K562 (cell line): ENCODE data around the gene PMIS2. TPM values are rescaled to one million over a fixed set of nuclear protein-coding genes. Genes with fewer than 3 reads are reported as not detected.

Source experiments
- ATAC-seq: fragments of 200-7000 bp; cut with Tn5 transposase; 3 replicates; pipeline ENCODE4 v1.9.1; 2020; ENCODE audit warnings: moderate library complexity
- BruUV-seq: library from RNA; stranded (reverse); fragments of 400-500 nt; replicated peaks from 2 replicates; lab custom pipeline; 2021; lab: Mats Ljungman, UMichigan
- CTCF ChIA-PET: fragments of 300-600 bp; formaldehyde crosslinking; extraction: SDS; loops from one replicate; lab custom pipeline; 2021; ENCODE audit warnings: low intra/inter-chr PET ratio; lab: Yijun Ruan, JAX
- POLR2A ChIA-PET: fragments of 300-600, 350-650 bp; sonication (Branson Sonifier 250); formaldehyde crosslinking; extraction: SDS; loops from one replicate; lab custom pipeline; 2021; ENCODE audit warnings: antibody characterized with exemption, inconsistent platforms; lab: Yijun Ruan, JAX
- DNase-seq, 4 experiments: peaks; one replicate each; pipeline versions ENCODE4 v3.0.0 to v3.0.0-alpha.2; 2011 to 2018; ENCODE audit warnings: low spot score in 3 of 4, mixed read lengths in 3 of 4; ENCODE audit errors: extremely low read depth in 1 of 4
- FAIRE-seq: peaks from 2 replicates; lab custom pipeline; 2011; peaks lifted over from hg19 to GRCh38; lab: Jason Lieb, UNC
- H2AFZ ChIP-seq: 2 replicates; pipeline ENCODE4 v1.6.0; 2011; ENCODE audit warnings: low read depth, low read length, control low read depth, inconsistent platforms
- H3K27ac ChIP-seq: fragments of 200-600 bp; 3 replicates; pipeline ENCODE4 v1.8.0; 2011; ENCODE audit warnings: low read depth, mild to moderate bottlenecking, control low read depth, inconsistent platforms, low read length, moderate library complexity, mixed read lengths; ENCODE audit errors: extremely low read depth
- H3K27me3 ChIP-seq, 2 experiments: fragments of 300-600 bp in 1 of 2; 2 replicates in 1 of 2; 3 replicates in 1 of 2; pipeline versions ENCODE4 v1.6.0 to v1.8.0; 2011; ENCODE audit warnings: inconsistent platforms in 2 of 2, low read length in 2 of 2, mild to moderate bottlenecking in 1 of 2, mixed read lengths in 1 of 2, moderate library complexity in 1 of 2; ENCODE audit not compliant: control insufficient read depth in 2 of 2, insufficient read depth in 2 of 2
- H3K36me3 ChIP-seq: fragments of 300-600 bp; 3 replicates; pipeline ENCODE4 v1.8.0; 2011; ENCODE audit warnings: mild to moderate bottlenecking, low read length, inconsistent platforms; ENCODE audit not compliant: control insufficient read depth, insufficient read depth
- H3K4me1 ChIP-seq, 2 experiments: fragments of 200-600 bp in 1 of 2; replicated peaks in 1 of 2; 2 replicates in 1 of 2; 3 replicates in 1 of 2; pipeline versions ENCODE4 v1.5.1 to v1.8.0; 2011; ENCODE audit warnings: inconsistent platforms in 2 of 2, low read length in 2 of 2, mild to moderate bottlenecking in 1 of 2, mixed read lengths in 1 of 2, moderate library complexity in 1 of 2; ENCODE audit not compliant: control insufficient read depth in 2 of 2, insufficient read depth in 2 of 2
- H3K4me2 ChIP-seq: 2 replicates; pipeline ENCODE4 v1.6.1; 2011; ENCODE audit warnings: low read length, control low read depth, inconsistent platforms, mixed read lengths; ENCODE audit not compliant: insufficient read depth
- H3K4me3 ChIP-seq: fragments of 200-600 bp; sonication (generic), shearing (Covaris generic); 2 replicates; pipeline ENCODE4 v1.5.1; 2016; ENCODE audit warnings: control low read depth, inconsistent platforms
- H3K79me2 ChIP-seq: fragments of 200-600 bp; 3 replicates; pipeline ENCODE4 v1.8.0; 2011; ENCODE audit warnings: low read length, inconsistent platforms; ENCODE audit not compliant: control insufficient read depth, insufficient read depth
- H3K9ac ChIP-seq, 2 experiments: 2 replicates each; pipeline versions ENCODE4 v1.6.0 to v1.6.1; 2011; ENCODE audit warnings: low read depth in 2 of 2, low read length in 2 of 2, control low read depth in 1 of 2, inconsistent platforms in 1 of 2, mild to moderate bottlenecking in 1 of 2, mixed read lengths in 1 of 2; ENCODE audit not compliant: insufficient read depth in 1 of 2
- H3K9me1 ChIP-seq: one replicate; pipeline ENCODE4 v1.6.0; 2011; ENCODE audit warnings: inconsistent platforms, mild to moderate bottlenecking, low read length, moderate library complexity; ENCODE audit not compliant: control insufficient read depth, insufficient read depth
- H3K9me3 ChIP-seq: replicated peaks from 2 replicates; pipeline ENCODE4 v1.5.1; 2011; ENCODE audit warnings: low read depth, low read length, inconsistent platforms; ENCODE audit not compliant: control insufficient read depth, insufficient read depth
- H4K20me1 ChIP-seq: replicated peaks from 2 replicates; pipeline ENCODE4 v1.6.1; 2011; ENCODE audit warnings: low read length, inconsistent platforms, mixed read lengths; ENCODE audit not compliant: control insufficient read depth, insufficient read depth
- COPS2 ChIP-seq: fragments of 450-650 bp; conservative IDR thresholded peaks from 2 replicates; pipeline ENCODE4 v1.6.1; 2016; ENCODE audit warnings: mild to moderate bottlenecking, moderate library complexity
- MAX ChIP-seq: sonication (generic); formaldehyde crosslinking; IDR thresholded peaks from 2 replicates; pipeline ENCODE4 v1.9.0; 2022; ENCODE audit warnings: mild to moderate bottlenecking, missing genetic modification reagents
- MTF1 ChIP-seq: fragments of 250-450 bp; sonication (Bioruptor Pico); IDR thresholded peaks from 2 replicates; pipeline ENCODE4 v1.9.0; 2021; ENCODE audit warnings: moderate library complexity, mild to moderate bottlenecking, inconsistent platforms, borderline replicate concordance
- NRF1 ChIP-seq, 2 experiments: fragments of 450-650 bp; IDR thresholded peaks in 1 of 2; conservative IDR thresholded peaks in 1 of 2; 2 replicates each; pipeline ENCODE4 v1.6.1; 2014; ENCODE audit warnings: mild to moderate bottlenecking in 2 of 2
- RBBP5 ChIP-seq: fragments of 200-600 bp; sonication (generic); IDR thresholded peaks from 2 replicates; pipeline ENCODE4 v1.6.1; 2012; ENCODE audit warnings: borderline replicate concordance, mild to moderate bottlenecking, low read length, control low read depth, inconsistent platforms; ENCODE audit not compliant: insufficient read depth, poor library complexity, severe bottlenecking
- ZNF507 ChIP-seq: conservative IDR thresholded peaks from 2 replicates; pipeline ENCODE4 v1.6.1; 2017; ENCODE audit warnings: missing genetic modification characterization, missing compliant biosample characterization
- WGBS: fragments of 100-300 bp; shearing (Covaris generic); methylation state at CpG from one replicate; pipeline ENCODE4 v1.1.6; 2016; ENCODE audit warnings: low coverage, mixed read lengths; ENCODE audit not compliant: insufficient coverage; ENCODE audit errors: missing lambda C conversion rate; 5-methylcytosine and 5-hydroxymethylcytosine counted together
- in situ Hi-C: fragments of 300-500 bp; cut with MboI; formaldehyde crosslinking; loops from 4 replicates; pipeline ENCODE4 v1.15.0; 2018; ENCODE audit warnings: inconsistent platforms, mixed read lengths
- intact Hi-C: fragments of 100-400 bp; cut with micrococcal nuclease; formaldehyde crosslinking; loops from 2 replicates; pipeline ENCODE4 v1.14.2; 2022
- polyA plus RNA-seq, 8 experiments: library from polyadenylated mRNA; depleted of rRNA in 4 of 8; stranded (reverse) in 5 of 8; unstranded in 3 of 8; fragments of >200 nt; fragmentation: Nextera tagmentation in 2 of 8; fragmentation: Illumina TruSeq in 1 of 8; extraction: Ambion mirVana in 2 of 8; extraction: Trizol in 1 of 8; gene quantifications; 2 replicates each; pipeline versions ENCODE4 v1.2.1 to v1.2.3, GENCODE V29; 2011 to 2014; ENCODE audit warnings: inconsistent platforms in 1 of 8, missing spikeins in 1 of 8
- total RNA-seq, 7 experiments: library from RNA; depleted of rRNA in 6 of 7; stranded (reverse); fragments of >200 nt in 6 of 7; fragmentation: Illumina TruSeq in 2 of 7; extraction: Trizol in 2 of 7; gene quantifications; 2 replicates each; pipeline versions ENCODE4 v1.2.1 to v1.2.3, GENCODE V29; 2011 to 2021; ENCODE audit warnings: low replicate concordance in 1 of 7

Gene PMIS2
- total and polyA plus RNA-seq, 9 of the 15 experiments (the other 6 are each of a cell fraction or from before 2014, with no cell fraction given): not detected

- intact Hi-C loops: no loop called here
- peaks cover 11% of the 10 kb centered on the region; the same call in 1 of the 2 replicates for H3K9me3 ChIP-seq
- H3K9me1 ChIP-seq: no peaks in the 10 kb centered on the region
- 0% methylated on average over 7 of the region's 7 CpGs for WGBS
- POLR2A ChIA-PET: interaction anchor here (0.9 kb wide), 1 partner anchor 21 kb away, joined by 3 read pairs; no protein-coding TSS in a partner anchor
- no peak for DNase-seq
- no peaks in the 10 kb centered on the region for H3K4me1 ChIP-seq
- FAIRE-seq: no peak
- 0 out of 5 replicates have a peak, but pooled peaks cover 0 to 2% of the 10 kb centered on the region in 2 experiments for H3K27me3 ChIP-seq
- H2AFZ ChIP-seq: no peak overlapping the region
- H3K4me2 ChIP-seq: no peak overlapping the region
- H3K9ac ChIP-seq: no peak overlapping the region
- H4K20me1 ChIP-seq: no peaks in the 10 kb centered on the region
- H3K27ac ChIP-seq: no peak overlapping the region
- TF ChIP-seq RBBP5 (no peak), NRF1 (conservative IDR thresholded peaks at IDR 0.05 in 1 of 2, IDR thresholded peaks at IDR 0.05 in 1 of 2) (no peak), MTF1 (CRISPR knock-in tag) (no peak), MAX (CRISPR knock-in tag) (no peak), COPS2 (no peak), ZNF507 (tag) (no peak)
- TF ChIP-seq, all 486 proteins: peak for 0
- CTCF ChIA-PET: no interaction called here
- Histone ChIP-seq H3K79me2 (no peaks in the 10 kb centered on the region), H3K4me3 (no peak overlapping the region), H3K36me3 (no peaks in the 10 kb centered on the region)
- BruUV-seq: no TSS peak
- in situ Hi-C loops: no loop called here
- ATAC-seq: no peak
Measured at GRCh38 chr19:35578707-35579106, 7.3 kb upstream of the PMIS2 start.
